Right lobe of liver (tissue), 4 donors: ENCODE results near the gene NQO2.

Source experiments
- CTCF ChIP-seq, 4 donors: fragments of 200-600 bp in 3 of 4; fragments of 450-650 bp in 1 of 4; IDR thresholded peaks; one replicate each; pipeline versions ENCODE4 v1.5.1 to v1.8.0; 2016 to 2022; ENCODE audit warnings: antibody characterized with exemption in 4 of 4, mild to moderate bottlenecking in 2 of 4
- POLR2A ChIP-seq: fragments of 450-650 bp; IDR thresholded peaks from one replicate; pipeline ENCODE4 v1.6.1; 2017; ENCODE audit warnings: antibody characterized with exemption, mild to moderate bottlenecking
- donor health status: DM: no; HTN: no; CAD: no.
- donor health status: DM: no; HTN: no; CAD: no.
- donor health status: DM: no; HTN: yes; CAD: no.

- TF ChIP-seq CTCF (IDR thresholded peaks at IDR 0.05) (no peak), POLR2A (no peak)
These were observed 57.5 kb downstream of the NQO2 start for GRCh38 chr6:3057063-3057770.
